Jurkat, Clone E6-1 (cell line): Measurements from ENCODE around the gene CLNK.
A peak's percentile ranks its signal among the peaks of the same experiment; 100 is the strongest.

Experiments
- DNase-seq: peaks from one replicate; pipeline ENCODE4 v3.0.0-alpha.2; 2011; ENCODE audit warnings: low read depth, low spot score
- H3K4me3 ChIP-seq: 2 replicates; pipeline ENCODE4 v1.5.1; 2011; ENCODE audit warnings: mild to moderate bottlenecking, low read length, control low read depth, moderate library complexity

The CLNK gene

GRCh38 chr4:10491401-10491800 lies 193.2 kb downstream of the CLNK start:
- no peak for DNase-seq
- H3K4me3 ChIP-seq: no peak overlapping the region

GRCh38 chr4:10490996-10491395 lies 193.6 kb downstream of the CLNK start:
- DNase-seq: no peak

DNA sequence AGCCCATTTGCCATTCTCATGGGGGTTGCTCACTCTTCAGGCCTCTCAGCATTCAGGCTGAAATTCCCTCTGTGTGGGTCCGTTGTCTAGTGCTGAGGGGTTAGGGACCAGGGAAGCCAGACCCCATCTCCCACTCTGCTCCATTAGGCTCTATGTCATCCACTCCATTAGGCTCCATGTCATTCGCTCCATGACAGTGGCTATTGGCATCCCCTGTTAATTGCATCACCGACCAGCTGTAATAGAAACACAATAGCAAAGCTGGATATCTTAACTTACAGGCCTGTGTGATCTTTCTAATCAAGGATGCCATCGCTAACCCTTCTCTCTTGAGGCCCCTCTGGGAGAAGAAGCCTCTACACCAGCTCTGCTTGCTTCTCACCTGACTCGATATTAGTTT lies 201.7 kb downstream of the CLNK start:
- no peak for DNase-seq

More at GRCh38 chr4:10490996-10491395, 193.6 kb downstream of the CLNK start:
- H3K4me3 ChIP-seq: no peak overlapping the region

DNA sequence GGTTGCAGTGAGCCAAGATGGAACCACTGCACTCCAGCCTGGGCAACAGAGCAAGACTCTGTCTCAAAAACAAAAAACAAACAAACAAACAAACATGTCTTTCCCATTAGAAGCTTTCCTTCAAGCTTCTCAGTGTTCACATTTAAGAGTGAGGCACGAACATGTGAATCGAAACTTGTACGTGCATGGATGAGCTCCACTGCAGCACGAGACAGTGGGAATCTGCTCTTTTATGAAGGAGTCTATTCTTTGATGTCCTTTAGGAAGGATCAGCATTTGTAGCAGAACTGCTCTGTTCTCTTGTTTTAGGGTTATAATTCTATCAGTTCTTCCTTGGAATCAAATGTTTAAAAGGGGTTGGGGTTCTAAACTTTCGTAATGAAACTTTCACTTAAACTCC lies 204.0 kb downstream of the CLNK start:
- H3K4me3 ChIP-seq: no peak overlapping the region
- no peak for DNase-seq

More for the DNA sequence above, 201.7 kb downstream of the CLNK start:
- H3K4me3 ChIP-seq: no peak overlapping the region

DNA sequence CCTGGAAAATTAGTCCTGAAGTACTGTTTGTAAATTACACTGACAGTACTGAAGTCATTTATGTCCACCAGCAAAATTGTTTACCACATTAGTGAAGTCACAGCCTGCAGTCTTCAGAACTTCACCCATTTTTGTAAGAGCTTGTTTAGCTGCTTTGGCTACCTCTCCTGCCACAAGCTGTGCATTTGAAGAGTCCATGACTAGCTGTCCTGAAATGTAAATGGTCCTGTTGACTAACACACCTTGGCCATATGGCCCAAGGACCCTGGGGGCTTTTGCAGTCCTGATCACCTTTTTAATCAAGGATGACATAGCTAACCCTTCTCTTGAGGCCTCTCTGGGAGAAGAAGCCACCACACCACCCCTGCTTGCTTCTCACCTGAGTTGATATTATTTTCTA lies 205.9 kb downstream of the CLNK start:
- no peak overlapping the region for H3K4me3 ChIP-seq
- DNase-seq: no peak

DNA sequence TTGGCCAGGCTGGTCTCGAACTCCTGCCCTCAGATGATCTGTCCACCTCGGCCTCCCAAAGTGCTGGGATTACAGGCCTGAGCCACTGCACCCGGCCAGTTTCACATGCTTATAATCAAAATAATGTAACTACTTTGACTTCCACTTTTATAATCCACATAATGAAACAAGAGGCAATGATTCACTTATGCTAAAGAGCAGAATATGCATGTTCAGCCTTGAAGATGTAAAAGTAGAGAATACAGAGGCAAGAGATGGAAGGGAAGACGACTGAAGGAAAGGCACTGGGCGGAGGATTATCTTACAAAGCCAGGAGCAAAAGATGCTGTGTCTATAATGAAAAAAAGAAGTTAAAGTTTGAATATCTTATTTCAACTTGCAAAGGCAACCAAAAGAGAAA lies 214.1 kb downstream of the CLNK start:
- H3K4me3 ChIP-seq: no peak overlapping the region
- DNase-seq: no peak

- H3K4me3 ChIP-seq: no peak overlapping the region
- no peak for DNase-seq
These were observed 218.4 kb downstream of the CLNK start for GRCh38 chr4:10466161-10466560.

GRCh38 chr4:10462876-10463275 lies 221.7 kb downstream of the CLNK start:
- no peak overlapping the region for H3K4me3 ChIP-seq
- no peak for DNase-seq

DNA sequence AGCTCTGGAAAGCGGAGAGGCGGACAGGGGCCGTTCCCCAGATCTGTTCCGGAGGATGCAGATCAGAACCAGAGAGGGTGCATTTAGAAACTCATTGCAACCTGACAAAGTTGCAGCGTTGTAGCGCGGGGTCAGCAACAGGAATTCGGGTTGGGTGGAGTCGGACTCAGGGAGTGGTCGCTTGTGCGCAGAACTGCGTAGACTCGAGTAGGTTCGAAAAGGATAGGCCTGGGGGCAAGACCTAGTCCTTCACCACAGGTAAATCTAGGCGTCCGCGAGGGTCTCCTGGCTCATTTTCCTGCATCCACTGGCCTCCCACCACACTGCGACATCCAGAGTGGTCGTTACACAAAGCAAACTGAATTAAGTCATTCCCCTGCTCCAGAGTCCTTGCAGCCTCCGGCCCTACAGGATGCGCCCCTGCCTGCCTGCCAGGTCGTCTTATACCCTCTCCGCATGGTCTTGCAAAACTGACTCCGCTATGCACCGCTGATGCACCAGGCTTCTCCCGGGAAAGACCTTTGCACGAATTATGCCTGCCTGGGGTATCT lies 222.6 kb downstream of the CLNK start:
- no peak for DNase-seq
- H3K4me3 ChIP-seq: no peak overlapping the region

GRCh38 chr4:10461091-10461849 lies 223.3 kb downstream of the CLNK start:
- peak; percentile 41 for DNase-seq
- H3K4me3 ChIP-seq: peak overlapping the region; percentile 66

DNA sequence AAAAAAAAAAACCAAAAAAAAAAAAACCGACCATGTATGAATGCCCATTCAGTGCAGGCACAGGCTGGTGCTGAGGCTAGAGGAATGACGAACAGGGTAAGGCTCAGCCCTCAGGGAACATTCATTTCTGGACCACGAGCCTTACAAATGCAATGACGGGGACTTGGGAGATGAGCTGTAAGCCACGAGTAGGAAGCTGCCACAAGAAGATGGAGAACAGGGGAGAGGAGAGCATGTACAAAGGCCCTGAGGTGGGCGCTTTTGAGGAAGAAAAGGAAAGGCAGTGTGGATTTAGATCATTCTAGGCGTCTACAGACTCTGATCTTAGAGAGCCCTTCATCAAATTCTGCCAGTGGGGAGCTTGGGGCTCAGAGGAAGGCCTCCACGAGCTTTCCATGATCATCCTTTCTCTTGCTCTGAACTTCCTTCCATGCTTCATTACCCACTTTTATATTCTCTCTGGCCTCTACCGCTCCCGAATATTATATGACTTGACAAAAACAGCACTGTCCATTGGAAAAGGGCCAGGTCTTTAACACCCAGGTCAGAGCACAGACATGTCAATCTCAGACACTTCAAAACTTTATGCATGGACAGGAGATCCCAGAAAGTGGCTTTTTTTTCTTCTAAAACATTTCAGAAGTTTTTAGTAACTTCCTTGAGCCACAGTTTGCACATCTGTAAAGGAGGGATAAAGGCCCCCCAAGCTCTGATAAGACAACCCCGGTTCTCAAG lies 224.1 kb downstream of the CLNK start:
- DNase-seq: no peak
- H3K4me3 ChIP-seq: peak overlapping the region; percentile 66

DNA sequence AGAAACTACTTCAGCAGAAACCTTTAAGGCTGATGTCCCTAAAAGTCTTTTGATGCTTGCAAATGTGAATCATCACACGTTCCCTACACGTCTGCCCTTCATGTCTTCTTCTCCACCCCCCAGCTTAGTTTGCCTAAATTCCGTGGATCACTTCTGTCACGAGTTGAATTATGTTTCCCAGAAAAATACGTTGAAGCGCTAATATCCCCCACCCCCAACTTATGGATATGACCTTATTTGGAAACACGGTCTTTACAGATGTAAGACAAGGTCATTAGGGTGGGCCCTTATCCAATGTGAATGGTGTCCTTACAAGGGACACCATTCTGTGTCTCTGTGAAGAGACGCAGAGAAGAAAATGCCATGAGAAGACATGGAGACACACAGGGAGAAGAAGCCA lies 225.3 kb downstream of the CLNK start:
- H3K4me3 ChIP-seq: no peak overlapping the region
- DNase-seq: no peak

DNA sequence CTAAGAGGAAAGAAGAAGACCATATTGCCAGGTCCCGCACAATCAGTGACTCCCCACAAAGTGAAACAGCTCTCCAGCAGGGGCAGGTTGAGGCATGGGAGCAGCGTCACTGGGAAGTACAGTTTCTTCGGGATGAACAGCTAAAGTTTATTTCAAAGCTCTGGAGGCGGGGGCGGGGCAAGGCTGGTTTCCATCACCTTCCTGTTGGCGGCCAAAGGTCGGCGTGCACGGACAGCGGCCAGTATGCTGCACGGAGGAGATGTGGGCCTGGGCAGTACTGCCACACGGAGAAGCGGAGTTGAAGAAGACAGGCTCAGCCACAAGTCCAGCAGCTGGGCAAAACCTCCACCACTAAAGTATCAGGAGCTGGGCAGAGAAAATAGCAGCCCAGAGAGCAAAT lies 226.4 kb downstream of the CLNK start:
- DNase-seq: no peak
- H3K4me3 ChIP-seq: no peak overlapping the region

GRCh38 chr4:10457255-10457801 lies 227.2 kb downstream of the CLNK start, which contains the start of gene ZNF518B:
Gene ZNF518B (minus strand): TSS chr4:10457426. CDS start chr4:10446328, 11,098 bp downstream.
- peak within 1 kb of the TSS; percentile 72 for H3K4me3 ChIP-seq
- DNase-seq: peak; percentile 61

DNA sequence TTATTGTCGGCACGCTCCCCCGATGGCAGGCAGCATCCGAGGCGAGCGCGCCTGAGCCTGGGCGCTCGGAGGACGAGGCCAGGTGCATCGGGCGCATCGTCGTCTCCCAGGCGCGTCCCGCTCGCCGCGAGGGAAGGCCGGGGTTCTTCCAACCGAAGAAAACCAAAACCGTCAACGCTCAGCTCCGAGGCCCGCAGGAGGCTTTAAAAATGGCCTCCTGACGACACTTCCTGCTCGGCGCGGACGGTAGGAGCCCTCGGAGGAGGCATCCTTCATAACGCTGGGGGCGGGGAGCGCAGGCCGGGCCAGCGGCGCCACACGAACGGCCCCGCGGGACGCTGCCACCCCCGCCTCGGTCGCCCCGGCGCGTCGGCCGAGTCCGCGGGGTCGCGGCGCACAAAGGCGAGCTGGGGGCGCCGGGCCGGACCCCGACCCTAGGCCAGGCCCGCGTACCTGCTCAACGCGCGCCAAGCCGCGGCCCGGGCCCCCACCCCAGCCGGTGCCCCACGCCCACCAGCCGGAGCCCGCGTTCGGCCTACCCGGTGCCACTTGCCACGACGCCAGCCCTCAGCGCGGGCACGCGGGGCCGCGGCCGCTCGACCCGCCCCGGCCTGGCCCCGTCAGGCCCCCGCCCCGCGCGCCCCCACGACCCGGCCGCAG lies 227.8 kb downstream of the CLNK start:
- DNase-seq: peak; percentile 44
- peak overlapping the region; percentile 72 for H3K4me3 ChIP-seq

GRCh38 chr4:10456260-10456594 lies 228.3 kb downstream of the CLNK start:
- peak overlapping the region; percentile 72 for H3K4me3 ChIP-seq
- no peak for DNase-seq

- H3K4me3 ChIP-seq: no peak overlapping the region
- DNase-seq: no peak
These were observed 229.4 kb downstream of the CLNK start for GRCh38 chr4:10455133-10455532.

- DNase-seq: no peak
- H3K4me3 ChIP-seq: no peak overlapping the region
These were observed 229.8 kb downstream of the CLNK start for GRCh38 chr4:10454726-10455125.

- H3K4me3 ChIP-seq: no peak overlapping the region
- no peak for DNase-seq
These were observed 230.4 kb downstream of the CLNK start for GRCh38 chr4:10454121-10454520.

DNA sequence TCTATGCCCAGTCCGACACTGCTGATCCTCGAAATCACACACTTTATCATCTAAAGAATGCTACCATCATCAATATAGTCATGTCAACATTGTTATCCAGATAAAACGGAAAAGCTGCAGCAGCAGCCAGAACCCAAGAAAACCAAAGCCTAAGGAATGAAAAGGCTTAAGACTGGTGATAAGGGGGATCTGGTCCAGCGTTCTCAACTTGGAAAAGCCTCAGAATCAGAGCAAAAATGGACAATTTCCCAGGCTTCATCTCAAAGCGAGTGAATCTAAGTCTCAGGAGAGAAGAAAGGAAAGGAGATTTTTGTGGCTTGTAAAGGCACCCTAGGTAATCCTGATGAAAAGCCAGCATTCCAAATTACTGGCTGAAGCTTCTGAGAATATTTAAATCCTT lies 235.6 kb downstream of the CLNK start:
- no peak overlapping the region for H3K4me3 ChIP-seq
- no peak for DNase-seq
